ENCODE measurements around the gene SPNS3.

- no peak for TF ChIP-seq CTCF (tag by site-specific recombination; IDR thresholded peaks at IDR 0.05)
- no peak for TF ChIP-seq ZNF544 (tag by site-specific recombination; IDR thresholded peaks at IDR 0.05)
- no peak for TF ChIP-seq ZNF433 (tag by site-specific recombination; IDR thresholded peaks at IDR 0.05; ENCODE audit: low read depth)
- TF ChIP-seq ZBTB21 (tag by site-specific recombination; IDR thresholded peaks at IDR 0.05) = no peak
- TF ChIP-seq ZBTB48 (tag by site-specific recombination; IDR thresholded peaks at IDR 0.05) = no peak
- TF ChIP-seq WT1 (tag by site-specific recombination; IDR thresholded peaks at IDR 0.05) = no peak
- TF ChIP-seq ZNF121 (tag by site-specific recombination; IDR thresholded peaks at IDR 0.05) = no peak
- no peak for TF ChIP-seq ZNF398 (tag by site-specific recombination; IDR thresholded peaks at IDR 0.05)
Measured at GRCh38 chr17:4448197-4448980, 14.6 kb downstream of the SPNS3 start.

All from HEK293 (cell line).